NCI-H2081 treated with DMSO at 0.1 percent for 48 hours (cell line): Measurements from ENCODE around the gene ANKRD24.
"Not testable (repeated sequence)": the region's sequence is repeated elsewhere in the genome, so short reads cannot be mapped to it uniquely, and the experiment has no call there.

Experiments
- DNase-seq: peaks from one replicate; lab custom pipeline; 2025; lab: John Stamatoyannopoulos, UW

ANKRD24 gene

DNA sequence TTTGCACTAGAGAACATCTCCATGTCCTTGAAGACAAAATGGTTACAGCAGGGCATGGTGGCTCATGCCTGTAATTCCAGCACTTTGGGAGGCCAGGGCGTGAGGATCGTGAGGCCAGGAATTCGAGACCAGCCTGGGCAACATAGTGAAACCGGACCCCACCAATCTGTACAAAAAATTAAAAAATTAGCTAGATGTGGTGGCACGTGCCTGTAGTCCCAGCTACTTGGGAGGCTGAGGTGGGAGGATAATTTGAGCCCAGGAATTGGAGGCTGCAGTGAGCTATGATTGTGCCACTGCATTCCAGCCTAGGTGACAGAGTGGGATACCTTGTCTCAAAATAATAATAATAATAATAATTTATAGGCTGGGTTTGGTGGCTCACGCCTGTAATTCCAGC, 47.7 kb downstream of the ANKRD24 start:
- DNase-seq, result not testable (repeated sequence)

DNA sequence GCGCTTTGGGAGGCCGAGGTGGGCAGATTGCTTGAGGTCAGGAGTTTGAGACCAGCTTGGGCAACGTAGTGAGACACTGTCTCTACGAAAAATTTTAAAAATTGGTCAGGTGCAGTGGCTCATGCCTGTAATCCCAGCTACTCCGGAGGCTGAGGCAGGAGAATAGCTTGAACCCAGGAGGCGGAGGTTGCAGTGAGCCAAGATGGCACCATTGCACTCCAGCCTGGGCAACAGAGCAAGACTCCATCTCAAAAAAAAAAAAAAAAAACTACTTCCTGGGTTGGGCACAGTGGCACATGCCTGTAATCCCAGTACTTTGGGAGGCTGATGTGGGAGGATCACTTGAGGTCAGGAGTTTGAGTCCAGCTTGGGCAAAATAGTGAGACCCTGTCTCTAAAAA, 49.0 kb downstream of the ANKRD24 start:
- DNase-seq, result not testable (repeated sequence)

DNA sequence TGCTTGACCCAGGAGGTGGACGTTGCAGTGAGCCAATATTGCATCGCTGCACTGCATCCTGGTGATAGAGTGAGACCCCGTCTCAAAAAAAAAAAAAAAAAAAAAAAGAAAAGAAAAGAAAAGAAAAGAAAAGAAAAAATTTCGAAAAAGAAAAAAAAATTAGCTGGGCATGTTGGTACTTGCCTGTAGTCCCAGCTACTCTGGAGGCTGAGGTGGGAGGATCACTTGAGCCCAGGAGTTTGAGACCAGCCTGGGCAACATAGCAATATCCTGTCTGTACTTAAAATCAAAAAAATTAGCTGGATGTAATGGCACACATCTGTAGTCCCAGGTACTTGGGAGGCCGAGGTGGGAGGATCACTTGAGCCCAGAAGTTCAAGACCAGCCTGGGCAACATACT, 49.6 kb downstream of the ANKRD24 start:
- not testable (repeated sequence) for DNase-seq

DNA sequence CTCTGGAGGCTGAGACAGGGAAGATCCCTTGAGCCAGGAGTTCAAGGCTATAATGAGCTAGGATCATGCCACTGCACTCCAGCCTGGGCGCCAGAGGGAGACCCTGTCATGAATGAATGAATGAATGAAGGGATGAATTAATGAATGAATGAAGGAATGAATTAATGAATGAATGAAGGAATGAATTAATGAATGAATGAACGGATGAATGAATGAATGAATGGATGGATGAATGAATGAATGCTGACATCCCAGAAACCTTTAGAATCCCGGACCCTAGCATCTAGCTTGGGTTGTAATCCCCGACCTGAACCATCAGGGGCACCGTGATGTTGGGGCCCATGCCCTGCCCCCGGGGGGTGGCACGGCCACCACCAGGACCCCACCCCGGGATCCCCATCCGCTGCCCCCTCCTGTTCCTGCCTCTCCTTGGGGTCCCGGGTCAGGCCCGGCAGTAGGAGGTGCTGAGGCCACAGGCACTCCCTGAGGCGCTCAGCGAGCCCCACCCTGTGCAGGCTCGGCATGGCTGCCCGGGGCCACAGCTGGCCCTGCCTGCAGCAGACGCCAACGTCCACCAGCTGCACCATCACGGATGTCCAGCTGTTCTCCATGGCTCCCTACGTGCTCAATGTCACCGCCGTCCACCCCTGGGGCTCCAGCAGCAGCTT, 50.3 kb downstream of the ANKRD24 start:
- DNase-seq, result no peak

DNA sequence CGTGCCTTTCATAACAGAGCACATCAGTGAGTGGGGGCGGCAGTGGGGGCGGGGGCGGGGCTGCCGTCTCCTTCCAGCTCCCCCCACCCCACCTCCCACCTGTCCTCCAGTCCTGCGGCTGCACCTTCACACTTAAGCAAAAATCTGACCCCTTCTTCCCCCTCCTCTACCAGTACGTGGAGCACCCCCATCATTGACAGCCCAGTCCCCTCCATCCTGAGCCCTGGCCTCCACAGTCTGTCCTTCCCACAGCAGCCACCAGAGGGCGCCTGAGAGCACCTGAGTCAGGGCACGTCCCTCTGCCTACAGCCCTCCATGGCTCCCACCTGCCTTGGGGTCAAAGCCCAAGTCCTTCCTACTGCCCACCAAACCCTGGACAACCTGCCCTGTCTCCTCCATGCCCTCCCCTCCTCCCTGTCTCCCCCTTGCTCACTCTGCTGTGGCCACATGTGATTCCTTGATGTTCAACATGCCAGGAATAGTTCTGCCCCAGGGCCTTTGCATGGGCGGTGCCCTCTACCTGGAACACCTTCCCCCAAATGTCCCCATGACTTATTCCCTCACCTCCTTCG, 50.9 kb downstream of the ANKRD24 start:
- no peak for DNase-seq

DNA sequence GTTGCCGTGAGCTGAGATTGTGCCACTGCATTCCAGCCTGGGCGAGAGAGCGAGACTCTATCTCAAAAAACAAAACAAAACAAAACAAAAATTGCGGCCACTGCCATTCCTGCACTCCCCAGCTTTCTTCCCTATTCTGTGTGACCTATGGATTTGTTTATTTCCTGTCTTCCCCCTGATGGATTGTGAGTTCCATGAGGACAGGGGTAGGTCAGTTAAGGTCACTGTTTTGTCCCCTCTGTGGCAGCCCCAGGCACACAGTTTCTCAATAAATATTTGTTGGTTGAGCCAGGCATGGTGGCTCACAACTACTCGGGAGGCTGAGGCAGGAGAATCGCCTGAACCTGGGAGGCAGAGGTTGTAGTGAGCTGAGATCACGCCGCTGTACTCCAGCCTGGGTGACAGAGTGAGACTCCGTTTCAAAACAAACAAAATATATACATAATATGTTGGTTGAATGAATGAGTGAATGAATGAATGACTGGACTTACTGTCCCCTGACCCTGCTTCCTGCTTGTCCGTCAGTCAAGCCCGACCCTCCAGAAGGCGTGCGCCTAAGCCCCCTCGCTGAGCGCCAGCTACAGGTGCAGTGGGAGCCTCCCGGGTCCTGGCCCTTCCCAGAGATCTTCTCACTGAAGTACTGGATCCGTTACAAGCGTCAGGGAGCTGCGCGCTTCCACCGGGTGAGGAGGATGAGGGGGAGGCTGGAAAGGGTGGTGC, 51.8 kb downstream of the ANKRD24 start:
- no peak for DNase-seq

DNA sequence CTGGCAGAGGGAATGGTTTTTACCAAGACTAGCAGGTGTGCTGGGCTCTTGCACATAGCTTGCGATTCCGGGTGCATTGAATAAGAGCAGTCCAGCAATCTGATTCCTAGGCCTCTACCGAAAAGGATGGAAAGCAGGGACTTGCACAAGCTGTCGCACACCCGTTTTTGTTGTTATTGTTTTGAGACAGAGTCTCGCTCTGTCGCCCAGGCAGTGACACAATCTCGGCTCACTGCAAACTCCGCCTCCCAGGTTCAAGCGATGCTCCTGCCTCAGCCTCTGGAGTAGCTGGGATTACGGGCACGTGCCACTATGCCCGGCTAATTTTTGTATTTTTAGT, 52.3 kb downstream of the ANKRD24 start:
- no peak for DNase-seq

DNA sequence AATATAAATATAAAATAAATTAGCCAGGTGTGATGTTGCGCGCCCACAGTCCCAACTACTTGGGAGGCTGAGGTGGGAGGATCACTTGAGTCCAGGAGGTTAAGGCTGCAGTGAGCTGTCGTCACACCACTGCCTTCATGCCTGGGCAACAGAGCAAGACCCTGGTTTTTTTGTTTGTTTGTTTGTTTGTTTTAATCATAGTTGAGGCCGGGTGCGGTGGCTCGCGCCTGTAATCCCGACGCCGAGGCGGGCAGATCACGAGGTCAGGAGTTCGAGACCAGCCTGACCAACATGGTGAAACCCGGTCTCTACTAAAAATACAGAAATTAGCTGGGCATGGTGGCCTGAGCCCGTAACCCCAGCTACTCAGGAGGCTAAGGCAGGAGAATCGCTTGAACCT, 55.0 kb downstream of the ANKRD24 start:
- not testable (repeated sequence) for DNase-seq

DNA sequence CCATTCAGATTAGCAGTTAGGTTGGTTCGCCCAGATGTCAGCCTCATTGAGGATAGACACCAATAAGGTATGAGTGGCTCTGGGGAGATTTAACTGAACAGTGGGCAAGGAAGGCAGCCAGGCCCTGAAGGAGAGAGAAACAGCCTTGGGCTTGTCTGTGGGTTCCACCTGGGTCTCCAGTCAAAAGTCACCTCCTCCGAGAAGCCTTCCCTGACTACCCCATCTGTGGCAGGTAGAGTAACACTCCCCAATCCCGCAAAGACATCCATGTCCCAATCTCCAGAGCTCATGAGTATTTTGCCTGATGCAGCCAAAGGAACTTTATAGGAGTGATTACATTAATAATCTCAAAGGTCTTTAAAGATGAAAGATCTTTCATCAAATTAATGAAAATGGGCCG, 56.3 kb downstream of the ANKRD24 start:
- DNase-seq, result no peak

DNA sequence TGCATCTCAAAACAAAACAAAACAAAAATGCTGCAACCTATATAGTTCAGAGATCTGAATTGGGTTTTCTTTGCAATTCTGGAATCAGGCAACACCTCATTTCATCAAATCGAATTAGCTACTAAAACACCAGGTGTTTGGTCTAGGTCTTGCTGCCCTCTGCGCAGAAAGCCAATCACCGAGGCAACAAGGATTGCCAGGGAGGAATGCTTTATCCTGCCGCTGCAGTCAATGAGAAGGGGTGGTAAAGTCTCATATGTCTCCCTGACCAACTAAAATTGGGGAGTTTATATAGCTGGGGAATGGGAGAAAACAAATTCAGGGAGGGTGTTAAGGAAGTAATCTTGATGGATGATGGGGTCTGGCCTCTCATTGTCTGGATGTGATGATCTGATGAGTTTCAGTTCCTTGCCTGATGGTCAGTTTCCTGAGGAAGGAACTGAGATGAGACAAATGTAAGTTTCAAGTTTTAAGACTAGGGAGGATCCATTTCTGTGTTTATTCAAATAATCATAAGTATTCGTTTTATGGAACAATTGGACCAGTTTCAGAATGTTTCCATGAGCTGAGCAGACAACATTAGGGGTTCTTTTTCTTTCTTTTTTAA, 59.4 kb downstream of the ANKRD24 start:
- no peak for DNase-seq

DNA sequence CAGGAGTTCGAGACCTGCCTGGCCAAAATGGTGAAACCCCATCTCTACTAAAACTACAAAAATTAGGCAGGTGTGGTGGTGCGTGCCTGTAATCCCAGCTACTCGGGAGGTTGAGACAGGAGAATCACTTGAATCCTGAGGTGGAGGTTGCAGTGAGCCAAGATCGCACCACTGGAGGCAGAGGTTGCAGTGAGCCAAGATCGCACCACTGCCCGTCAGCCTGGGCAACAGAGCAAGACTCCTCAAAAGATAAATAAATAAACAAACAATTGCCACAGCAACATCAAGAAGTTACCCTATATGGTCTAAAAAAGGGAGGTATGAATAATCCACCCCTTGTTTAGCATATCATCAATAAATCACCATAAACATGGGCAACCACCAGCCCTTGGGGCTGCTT, 63.4 kb downstream of the ANKRD24 start:
- DNase-seq, result not testable (repeated sequence)

DNA sequence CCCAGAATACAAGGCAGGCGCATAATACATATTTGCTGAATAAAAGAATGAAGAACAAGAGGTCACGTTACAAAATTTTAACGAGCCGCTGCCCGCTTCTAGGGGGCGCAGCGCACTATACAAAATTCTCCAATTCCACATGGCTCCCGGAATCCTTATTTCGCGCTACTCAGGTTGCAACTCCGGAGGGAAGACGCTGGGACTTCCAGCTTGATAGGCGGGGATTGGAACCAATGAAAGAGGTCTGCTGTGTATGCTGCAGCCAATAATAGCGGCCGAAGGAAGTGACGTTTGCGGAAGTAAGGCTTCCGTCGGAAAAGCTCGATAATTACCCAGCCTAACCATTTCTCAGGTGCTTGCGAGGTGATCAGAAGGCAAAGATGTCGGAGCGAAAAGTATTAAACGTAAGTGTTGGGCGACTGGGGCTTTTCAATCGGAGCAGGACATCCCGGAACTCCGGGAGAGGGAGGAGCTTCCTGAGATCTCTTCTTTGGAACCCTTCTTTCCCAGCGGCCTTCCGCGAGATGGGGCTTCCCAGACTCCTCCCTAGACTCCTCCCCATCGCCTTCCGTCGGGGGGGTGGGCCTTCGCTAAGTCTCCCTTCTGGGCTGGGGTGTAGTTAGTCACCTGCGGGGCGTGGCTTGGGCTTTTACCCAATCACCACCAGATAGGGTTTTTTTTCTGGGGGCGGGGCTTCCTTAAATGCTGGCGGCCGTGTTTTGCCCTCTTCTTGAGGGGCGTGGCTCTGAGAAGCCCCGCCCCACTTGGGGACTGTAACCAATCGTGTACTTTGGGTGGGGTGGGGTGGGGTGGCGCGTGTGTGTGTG, 64.5 kb downstream of the ANKRD24 start, which contains the start of gene YJU2:
Gene YJU2, plus strand, starts transcription at position 314 of the 827 bp plus-strand sequence. Its CDS starts 67 bp downstream, at position 381.
- peak; percentile 91 for DNase-seq

DNA sequence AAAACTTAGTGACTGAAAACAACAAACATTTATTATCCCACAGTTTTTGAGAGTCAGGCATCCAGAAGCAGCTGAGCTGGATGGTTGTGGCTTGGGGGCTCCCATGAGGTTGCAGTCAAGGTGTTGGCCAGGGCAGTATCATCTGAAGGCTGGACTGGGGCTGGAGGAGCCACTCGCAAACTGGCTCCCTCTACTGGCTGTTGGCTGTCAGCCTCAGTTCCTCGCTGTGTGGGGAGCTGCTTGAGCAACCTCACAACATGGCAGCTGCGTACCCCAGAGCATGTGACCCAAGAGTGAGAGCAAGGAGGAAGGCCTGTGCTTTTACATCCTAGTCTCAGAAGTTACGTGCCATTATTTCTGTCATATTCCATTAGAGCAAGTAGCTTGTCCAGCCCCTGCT, 74.1 kb downstream of the ANKRD24 start:
- DNase-seq, result no peak

DNA sequence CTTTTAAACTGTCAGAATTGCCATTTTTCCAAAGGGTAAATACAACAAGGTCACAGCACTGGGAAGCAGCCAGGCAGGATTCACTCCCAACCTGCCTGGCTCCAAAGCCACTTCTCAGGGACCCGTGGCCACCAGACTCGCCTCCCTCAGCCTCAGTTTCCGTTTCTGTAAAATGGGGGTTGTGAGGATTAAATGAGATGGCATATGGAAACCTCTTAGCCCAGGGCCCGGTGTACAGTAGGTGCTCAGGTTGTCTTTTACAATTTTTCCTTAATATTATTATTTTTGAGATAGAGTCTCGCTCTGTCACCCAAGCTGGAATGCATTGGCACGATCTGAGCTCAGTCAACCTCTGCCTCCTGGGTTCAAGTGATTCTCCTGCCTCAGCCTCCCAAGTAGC, 74.5 kb downstream of the ANKRD24 start:
- DNase-seq, result no peak

DNA sequence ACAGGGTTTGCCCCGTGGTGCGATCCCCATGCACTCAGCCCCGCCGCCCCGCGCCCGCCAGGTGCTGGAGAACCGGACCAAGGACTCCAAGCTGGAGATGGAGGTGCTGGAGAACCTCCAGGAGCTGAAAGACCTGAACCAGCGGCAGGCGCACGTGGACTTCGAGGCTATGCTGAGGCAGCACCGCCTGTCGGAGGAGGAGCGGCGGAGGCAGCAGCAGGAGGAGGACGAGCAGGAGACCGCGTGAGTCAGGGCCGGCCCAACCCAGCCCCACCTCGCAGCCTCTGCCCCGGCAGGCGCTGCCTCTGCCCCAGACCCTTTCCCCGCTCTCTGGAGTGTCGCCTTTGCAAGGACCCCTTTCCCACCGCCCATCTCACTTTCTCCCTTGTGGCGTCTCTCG, 75.7 kb downstream of the ANKRD24 start:
- no peak for DNase-seq

DNA sequence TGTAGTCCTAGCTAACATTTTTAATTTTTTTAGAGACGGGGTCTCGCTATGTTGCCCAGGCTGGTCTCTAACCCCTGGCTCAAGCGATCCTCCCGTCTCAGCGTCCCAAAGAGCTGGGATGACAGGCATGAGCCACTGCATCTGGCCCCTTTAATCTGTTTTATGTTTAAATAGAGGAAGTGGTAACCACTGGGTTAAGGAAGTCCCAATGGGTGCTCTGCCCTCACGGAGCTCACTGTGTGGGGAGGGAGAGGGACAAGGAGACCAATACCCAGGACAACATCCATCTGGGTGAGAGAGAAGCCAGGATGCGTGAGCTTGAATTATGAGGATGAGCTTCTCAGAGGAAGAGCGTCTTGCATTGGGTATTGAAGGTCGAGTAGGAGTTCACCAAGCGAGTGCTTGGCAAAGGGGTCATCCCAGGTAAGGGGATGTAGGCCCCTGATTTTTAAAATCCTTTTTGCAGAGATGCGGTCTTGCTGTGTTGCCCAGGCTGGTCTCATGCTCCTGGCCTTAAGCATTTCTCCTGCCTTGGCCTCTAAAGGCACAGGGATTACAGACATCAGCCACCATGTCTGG, 78.2 kb downstream of the ANKRD24 start:
- no peak for DNase-seq

DNA sequence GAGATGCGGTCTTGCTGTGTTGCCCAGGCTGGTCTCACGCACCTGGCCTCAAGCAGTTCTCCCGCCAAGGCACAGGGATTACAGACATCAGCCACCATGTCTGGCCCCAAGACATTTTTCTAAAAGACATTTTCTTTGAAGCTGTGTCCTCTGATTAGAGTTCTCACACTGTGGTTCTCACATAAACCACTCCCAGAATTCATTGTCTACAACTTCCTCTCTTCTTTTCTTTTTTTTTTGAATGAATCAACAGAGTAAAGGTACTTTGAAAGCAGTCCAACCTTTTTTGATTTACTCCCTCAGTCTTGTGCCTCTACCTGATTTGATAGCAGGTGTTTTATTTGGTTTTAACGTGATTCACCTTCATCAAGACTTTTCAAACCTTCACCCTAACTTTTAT, 82.3 kb downstream of the ANKRD24 start:
- DNase-seq, result no peak

DNA sequence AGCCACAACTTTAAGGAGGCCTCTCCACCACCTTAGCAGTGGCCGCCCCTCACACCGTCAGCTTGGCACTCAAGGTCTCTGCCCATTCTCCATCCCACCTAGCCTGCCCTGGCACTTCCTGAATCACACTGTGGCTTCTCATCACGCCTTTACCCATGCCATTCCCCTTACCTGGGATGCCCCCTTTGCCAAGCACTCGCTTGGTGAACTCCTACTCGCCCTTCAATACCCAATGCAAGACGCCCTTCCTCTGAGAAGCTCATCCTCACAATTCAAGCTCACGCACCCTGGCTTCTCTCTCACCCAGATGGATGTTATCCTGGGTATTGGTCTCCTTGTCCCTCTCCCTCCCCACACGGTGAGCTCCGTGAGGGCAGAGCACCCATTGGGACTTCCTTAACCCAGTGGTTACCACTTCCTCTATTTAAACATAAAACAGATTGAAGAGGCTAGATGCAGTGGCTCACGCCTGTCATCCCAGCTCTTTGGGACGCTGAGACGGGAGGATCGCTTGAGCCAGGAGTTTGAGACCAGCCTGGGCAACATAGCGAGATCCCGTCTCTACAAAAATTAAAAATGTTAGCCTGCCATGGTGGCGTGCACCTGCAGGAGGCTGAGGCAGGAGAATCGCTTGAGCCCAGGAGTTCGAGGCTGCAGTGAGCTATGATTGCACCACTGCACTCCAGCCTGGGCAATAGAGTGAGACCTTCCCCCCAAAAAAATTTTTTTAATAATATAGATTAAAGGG, 83.9 kb downstream of the ANKRD24 start:
- no peak for DNase-seq

DNA sequence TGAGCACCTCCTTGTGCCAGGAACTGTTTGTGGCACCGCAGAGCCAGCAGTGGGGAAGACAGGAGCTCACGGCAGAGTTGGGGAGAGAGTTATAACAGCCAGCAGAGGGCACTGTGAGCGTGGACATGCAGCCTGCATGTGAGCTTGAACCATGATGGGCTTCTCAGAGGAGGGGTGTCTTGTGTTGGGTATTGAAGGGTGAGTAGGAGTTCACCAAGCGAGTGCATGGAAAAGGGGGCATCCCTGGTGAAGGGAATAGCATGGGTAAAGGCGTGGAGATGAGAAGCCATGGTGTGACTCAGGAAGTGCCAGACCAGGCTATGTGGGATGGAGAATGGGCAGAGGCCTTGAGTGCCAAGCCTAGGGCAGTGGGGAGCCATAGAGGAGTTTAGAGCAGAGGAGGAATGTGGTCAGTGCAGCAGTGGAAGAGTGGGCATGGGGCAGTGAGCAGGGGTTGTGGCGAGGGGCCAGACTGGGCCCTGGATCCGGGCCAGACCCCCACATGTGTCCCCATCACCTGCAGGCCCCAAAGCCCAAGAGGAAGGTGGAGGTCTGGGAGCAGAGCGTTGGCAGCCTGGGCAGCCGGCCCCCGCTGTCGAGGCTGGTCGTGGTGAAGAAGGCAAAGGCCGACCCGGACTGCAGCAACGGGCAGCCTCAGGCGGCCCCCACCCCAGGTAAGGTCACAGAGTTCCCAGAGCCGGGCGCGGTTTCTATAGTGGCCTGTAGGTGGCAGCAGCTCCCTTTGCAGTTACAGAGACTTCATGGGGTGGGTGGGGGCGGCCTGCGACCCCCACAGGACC, 84.8 kb downstream of the ANKRD24 start:
- DNase-seq, result no peak
